ENCODE measurements around the gene EHF.

EHF gene

DNA sequence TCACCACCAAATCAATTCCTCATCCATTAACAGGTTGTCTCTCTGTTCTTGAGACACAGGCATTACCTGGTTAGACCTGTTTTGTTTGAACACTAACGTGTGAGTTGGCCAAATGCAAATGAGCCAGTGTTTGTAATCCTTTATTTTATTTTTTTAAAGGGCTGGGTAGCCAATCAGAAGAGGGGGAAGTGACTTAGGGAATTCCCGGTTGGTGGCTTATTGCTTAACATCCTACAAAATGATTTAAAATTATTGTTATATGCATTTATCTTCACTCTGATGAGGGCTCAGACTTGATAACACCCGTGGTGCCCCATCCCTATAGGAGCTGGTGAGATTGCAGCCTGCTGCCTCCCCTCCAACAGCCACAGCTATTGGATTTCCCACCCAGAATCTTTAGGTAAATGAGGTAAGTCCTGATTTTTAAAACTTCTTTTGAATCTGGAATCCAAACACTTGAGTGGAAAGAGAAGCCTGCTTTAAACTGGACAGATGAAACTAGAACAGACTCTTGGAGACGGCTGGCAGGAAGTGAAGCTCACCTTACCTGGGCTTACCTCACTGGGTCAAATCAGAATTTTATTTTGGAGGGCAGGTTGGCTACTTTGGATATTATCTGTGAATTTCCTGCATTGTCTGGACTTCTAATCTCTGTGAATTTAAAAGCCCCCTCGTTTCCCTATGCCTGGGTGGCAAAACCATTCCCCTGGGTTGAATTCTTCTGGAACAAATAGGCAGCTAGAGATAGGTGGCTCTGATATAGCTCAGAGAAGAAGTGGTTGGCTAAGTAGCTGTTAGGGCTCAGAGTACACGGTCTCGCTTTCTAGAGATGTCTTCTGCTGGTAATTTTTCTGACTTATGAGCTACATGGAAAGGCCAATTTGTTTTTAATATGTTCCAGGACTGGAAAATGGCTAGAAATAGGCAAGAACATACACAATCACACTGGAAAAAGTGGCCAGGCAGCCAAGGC is at the start of gene EHF:
TSS of gene EHF (plus strand) at position 274 of the 973 bp plus-strand sequence. CDS start 21,538 bp downstream, outside the sequence.
- no peak within 1 kb of the TSS for H3K4me2 ChIP-seq (ENCODE audit: low read length)
- no peak within 1 kb of the TSS for H3K4me3 ChIP-seq (ENCODE audit: low read length)
- H3K9me2 ChIP-seq (replicated peaks; ENCODE audit: control insufficient read depth, low read length): no peaks in the 10 kb centered on the region
- H3K27ac ChIP-seq (ENCODE audit: low read depth, low read length): no peak within 1 kb of the TSS
- H3K9me3 ChIP-seq (ENCODE audit: control insufficient read depth, insufficient read depth, low read length): no peaks in the 10 kb centered on the region; the same call in 1 of the 2 replicates
- H3F3A ChIP-seq (ENCODE audit: control insufficient read depth, insufficient read depth): no peaks in the 10 kb centered on the region
- no peak for TF ChIP-seq EZH2phosphoT487 (IDR thresholded peaks at IDR 0.05; ENCODE audit: borderline replicate concordance, low read length)
- TF ChIP-seq, protein P1, sequence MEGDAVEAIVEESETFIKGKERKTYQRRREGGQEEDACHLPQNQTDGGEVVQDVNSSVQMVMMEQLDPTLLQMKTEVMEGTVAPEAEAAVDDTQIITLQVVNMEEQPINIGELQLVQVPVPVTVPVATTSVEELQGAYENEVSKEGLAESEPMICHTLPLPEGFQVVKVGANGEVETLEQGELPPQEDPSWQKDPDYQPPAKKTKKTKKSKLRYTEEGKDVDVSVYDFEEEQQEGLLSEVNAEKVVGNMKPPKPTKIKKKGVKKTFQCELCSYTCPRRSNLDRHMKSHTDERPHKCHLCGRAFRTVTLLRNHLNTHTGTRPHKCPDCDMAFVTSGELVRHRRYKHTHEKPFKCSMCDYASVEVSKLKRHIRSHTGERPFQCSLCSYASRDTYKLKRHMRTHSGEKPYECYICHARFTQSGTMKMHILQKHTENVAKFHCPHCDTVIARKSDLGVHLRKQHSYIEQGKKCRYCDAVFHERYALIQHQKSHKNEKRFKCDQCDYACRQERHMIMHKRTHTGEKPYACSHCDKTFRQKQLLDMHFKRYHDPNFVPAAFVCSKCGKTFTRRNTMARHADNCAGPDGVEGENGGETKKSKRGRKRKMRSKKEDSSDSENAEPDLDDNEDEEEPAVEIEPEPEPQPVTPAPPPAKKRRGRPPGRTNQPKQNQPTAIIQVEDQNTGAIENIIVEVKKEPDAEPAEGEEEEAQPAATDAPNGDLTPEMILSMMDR (IDR thresholded peaks at IDR 0.05; ENCODE audit: low read depth, low read length, poor library complexity, severe bottlenecking): no peak
- no peaks in the 10 kb centered on the region for H4K20me1 ChIP-seq (ENCODE audit: control insufficient read depth, insufficient read depth, low read depth, low read length)
- H3K4me1 ChIP-seq (ENCODE audit: control insufficient read depth, low read length): no peaks in the 10 kb centered on the region
- peaks cover 25% of the 10 kb centered on the region for H3K27me3 ChIP-seq (ENCODE audit: control insufficient read depth, low read length)
- H3K79me2 ChIP-seq (ENCODE audit: control insufficient read depth, low read length): no peaks in the 10 kb centered on the region
- H3K36me3 ChIP-seq (ENCODE audit: control insufficient read depth, low read length): no peaks in the 10 kb centered on the region

DNA sequence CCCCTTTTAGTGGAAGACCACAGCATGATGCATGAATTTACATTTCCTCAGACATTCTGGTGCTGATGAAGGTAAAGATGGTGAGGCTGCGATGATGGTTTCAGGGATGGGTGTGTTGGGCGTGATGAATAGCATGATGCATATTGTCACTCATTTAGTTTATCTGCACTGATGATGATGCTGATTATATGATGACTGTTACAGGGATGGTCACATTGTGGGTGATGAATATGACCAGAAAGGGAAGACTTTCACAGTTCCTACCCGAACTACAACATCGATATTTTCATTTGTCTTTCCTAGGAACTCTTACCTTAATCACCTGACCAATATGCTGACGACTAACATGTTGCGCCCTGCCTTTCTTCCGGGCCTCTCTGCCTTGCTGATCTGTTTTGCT is 47.4 kb upstream of the EHF start:
- Histone ChIP-seq H3F3A (ENCODE audit: control insufficient read depth, insufficient read depth) (no peaks in the 10 kb centered on the region), H4K20me1 (ENCODE audit: control insufficient read depth, insufficient read depth, low read depth, low read length) (no peaks in the 10 kb centered on the region)

DNA sequence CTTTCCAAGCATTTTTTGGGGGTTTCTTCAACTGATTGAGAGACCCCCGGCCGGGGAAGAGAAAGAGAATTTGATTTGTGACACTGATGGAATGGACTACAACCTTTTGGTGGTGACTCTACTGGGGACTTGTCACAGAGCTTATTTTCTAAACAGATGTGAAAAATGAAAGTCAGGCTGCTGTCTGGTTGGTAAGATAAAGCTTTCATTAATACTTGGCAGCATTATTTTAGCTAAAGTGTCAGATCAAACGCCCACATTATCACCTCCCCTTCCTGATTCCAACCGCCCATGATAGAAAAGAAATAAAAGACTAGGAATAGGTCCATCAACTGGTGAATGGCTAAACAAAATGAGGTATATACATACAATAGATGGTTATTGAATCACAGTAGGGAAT is 45.6 kb upstream of the EHF start:
- Histone ChIP-seq H3K27me3 (ENCODE audit: control insufficient read depth, low read length) (peaks cover 30% of the 10 kb centered on the region; the same call in 1 of the 2 replicates), H3K9me3 (ENCODE audit: control insufficient read depth, insufficient read depth, low read length) (no peaks in the 10 kb centered on the region), H3K4me3 (ENCODE audit: low read length) (no peak overlapping the region), H3K9me2 (replicated peaks; ENCODE audit: control insufficient read depth, low read length) (no peaks in the 10 kb centered on the region), H3K27ac (ENCODE audit: low read depth, low read length) (no peak overlapping the region), H3F3A (ENCODE audit: control insufficient read depth, insufficient read depth) (no peaks in the 10 kb centered on the region), H3K79me2 (ENCODE audit: control insufficient read depth, low read length) (no peaks in the 10 kb centered on the region), H4K20me1 (ENCODE audit: control insufficient read depth, insufficient read depth, low read depth, low read length) (no peaks in the 10 kb centered on the region), H3K4me2 (ENCODE audit: low read length) (no peak overlapping the region), H3K36me3 (ENCODE audit: control insufficient read depth, low read length) (no peaks in the 10 kb centered on the region), H3K4me1 (ENCODE audit: control insufficient read depth, low read length) (no peaks in the 10 kb centered on the region)
- no peak for TF ChIP-seq EZH2phosphoT487 (IDR thresholded peaks at IDR 0.05; ENCODE audit: borderline replicate concordance, low read length)
- TF ChIP-seq, protein P1 (IDR thresholded peaks at IDR 0.05; ENCODE audit: low read depth, low read length, poor library complexity, severe bottlenecking): no peak

More for the DNA sequence above, 47.4 kb upstream of the EHF start:
- no peaks in the 10 kb centered on the region for H3K9me3 ChIP-seq (ENCODE audit: control insufficient read depth, insufficient read depth, low read length)
- H3K27me3 ChIP-seq (ENCODE audit: control insufficient read depth, low read length): peaks cover 26% of the 10 kb centered on the region; the same call in 1 of the 2 replicates
- no peaks in the 10 kb centered on the region for H3K9me2 ChIP-seq (replicated peaks; ENCODE audit: control insufficient read depth, low read length)
- no peak overlapping the region for H3K4me3 ChIP-seq (ENCODE audit: low read length)
- no peaks in the 10 kb centered on the region for H3K36me3 ChIP-seq (ENCODE audit: control insufficient read depth, low read length)
- H3K4me1 ChIP-seq (ENCODE audit: control insufficient read depth, low read length): no peaks in the 10 kb centered on the region
- H3K4me2 ChIP-seq (ENCODE audit: low read length): no peak overlapping the region
- no peaks in the 10 kb centered on the region for H3K79me2 ChIP-seq (ENCODE audit: control insufficient read depth, low read length)
- no peak overlapping the region for H3K27ac ChIP-seq (ENCODE audit: low read depth, low read length)
- TF ChIP-seq, protein P1 (IDR thresholded peaks at IDR 0.05; ENCODE audit: low read depth, low read length, poor library complexity, severe bottlenecking): no peak
- no peak for TF ChIP-seq EZH2phosphoT487 (IDR thresholded peaks at IDR 0.05; ENCODE audit: borderline replicate concordance, low read length)

Measured in DOHH2 (cell line).